Upper lobe of left lung (tissue), 6 donors: ENCODE results near the gene AGAP1. TPM values are rescaled to one million over a fixed set of nuclear protein-coding genes. Genes with fewer than 3 reads are reported as not detected.

Experiments
- ATAC-seq, 2 donors: fragments of 200-7000 bp; cut with Tn5 transposase; one replicate each; pipeline ENCODE4 v1.9.1; 2022; ENCODE audit warnings: mild to moderate bottlenecking in 2 of 2, moderate library complexity in 2 of 2; ENCODE audit not compliant: low FRiP score in 2 of 2
- DNase-seq, 2 donors: peaks; one replicate each; pipeline ENCODE4 v3.0.0-alpha.2; 2019 to 2020
- H3K27ac ChIP-seq, 4 donors: fragments of 200-600 bp; sonication (generic); one replicate each; pipeline ENCODE4 v1.5.1; 2016 to 2019
- H3K27me3 ChIP-seq, 4 donors: fragments of 200-600 bp; sonication (generic); one replicate each; pipeline ENCODE4 v1.5.1; 2017 to 2019
- H3K36me3 ChIP-seq, 4 donors: fragments of 200-600 bp; sonication (generic); one replicate each; pipeline ENCODE4 v1.5.1; 2016 to 2019
- H3K4me1 ChIP-seq, 4 donors: fragments of 200-600 bp; sonication (generic); one replicate each; pipeline ENCODE4 v1.5.1; 2018 to 2019
- H3K4me3 ChIP-seq, 4 donors: fragments of 200-600 bp; sonication (generic); one replicate each; pipeline ENCODE4 v1.5.1; 2017 to 2019; ENCODE audit warnings: mild to moderate bottlenecking in 2 of 4, moderate library complexity in 1 of 4
- H3K9me3 ChIP-seq, 4 donors: fragments of 200-600 bp; sonication (generic); one replicate each; pipeline ENCODE4 v1.5.1; 2018 to 2019
- CTCF ChIP-seq, 6 experiments: fragments of 450-650 bp in 4 of 6; fragments of 200-600 bp in 2 of 6; sonication (generic) in 2 of 6; IDR thresholded peaks; one replicate each; pipeline ENCODE4 v1.5.1; 2016 to 2019; ENCODE audit warnings: antibody characterized with exemption in 6 of 6
- EP300 ChIP-seq, 4 donors: sonication (generic); formaldehyde crosslinking; IDR thresholded peaks; one replicate each; pipeline ENCODE4 v1.5.1; 2017; ENCODE audit warnings: antibody characterized with exemption in 4 of 4, control low read depth in 2 of 4
- POLR2A ChIP-seq, 4 donors: fragments of 450-650 bp; IDR thresholded peaks; one replicate each; pipeline ENCODE4 v1.5.1; 2016 to 2017; ENCODE audit warnings: antibody characterized with exemption in 4 of 4, mild to moderate bottlenecking in 2 of 4
- POLR2AphosphoS5 ChIP-seq, 2 donors: sonication (generic); formaldehyde crosslinking; IDR thresholded peaks; one replicate each; pipeline ENCODE4 v1.5.1; 2017; ENCODE audit warnings: antibody characterized with exemption in 2 of 2
- WGBS, 2 donors: methylation state at CpG; one replicate each; pipeline ENCODE4 v1.1.5; 2017 to 2018; 5-methylcytosine and 5-hydroxymethylcytosine counted together
- total RNA-seq, 6 donors: library from RNA; depleted of rRNA in 4 of 6; stranded (reverse); fragments of >200 nt in 4 of 6; gene quantifications; one replicate each; pipeline versions ENCODE4 v1.1.0 to v1.2.1, GENCODE V29; 2016 to 2021
- donor health status: DM: no; HTN: no; CAD: no; lungs with moderate emphysema.
- donor health status: DM: no; HTN: yes; CAD: no; lungs with severe emphysema.

Gene AGAP1
- total RNA-seq, 6 donors from 2014 or later: 25.5 to 45.1 (median 30.7) TPM

- Histone ChIP-seq H3K27me3 (no peaks in the 10 kb centered on the region), H3K4me1 (peaks cover 0 to 6% (median 3%) of the 10 kb centered on the region in 4 donors), H3K36me3 (no peaks in the 10 kb centered on the region), H3K9me3 (no peaks in the 10 kb centered on the region), H3K27ac (no peak overlapping the region), H3K4me3 (no peak overlapping the region)
- WGBS, 2 donors: 85 to 86% methylated on average over 12 of the region's 12 CpGs
- ATAC-seq: no peak
- TF ChIP-seq CTCF (IDR thresholded peaks at IDR 0.05): no peak
- no peak for TF ChIP-seq POLR2AphosphoS5 (IDR thresholded peaks at IDR 0.05)
- no peak for TF ChIP-seq EP300 (IDR thresholded peaks at IDR 0.05)
- no peak for TF ChIP-seq POLR2A (IDR thresholded peaks at IDR 0.05)
- DNase-seq: no peak
Observed at GRCh38 chr2:235461763-235462414, 32.0 kb upstream of the AGAP1 start.

DNA sequence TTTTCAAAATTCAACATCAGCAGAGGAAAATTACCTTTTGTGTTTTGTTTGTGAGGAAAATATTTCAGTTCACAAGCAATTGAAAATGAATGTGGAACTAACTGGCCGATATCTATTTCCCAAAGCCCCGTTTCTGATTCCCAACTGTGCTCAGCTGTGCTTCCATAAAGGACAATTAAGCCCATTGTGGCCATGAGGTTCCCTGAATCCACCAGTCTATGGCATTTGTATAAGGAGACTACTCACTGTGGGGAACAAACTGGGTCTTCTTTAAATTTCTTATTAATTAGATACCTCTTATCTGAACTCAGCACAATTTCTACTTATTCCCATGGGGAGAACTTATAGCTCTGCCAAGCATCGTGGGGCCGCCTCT lies 31.4 kb upstream of the AGAP1 start:
- H3K27ac ChIP-seq: no peak overlapping the region
- TF ChIP-seq EP300 (IDR thresholded peaks at IDR 0.05) (no peak), POLR2A (IDR thresholded peaks at IDR 0.05) (no peak), POLR2AphosphoS5 (IDR thresholded peaks at IDR 0.05) (no peak), CTCF (IDR thresholded peaks at IDR 0.05) (no peak)
- H3K36me3 ChIP-seq: no peaks in the 10 kb centered on the region
- no peak overlapping the region for H3K4me3 ChIP-seq
- no peaks in the 10 kb centered on the region for H3K27me3 ChIP-seq
- WGBS, 2 donors: 87% methylated on average over 4 of the region's 4 CpGs
- DNase-seq (no peak), ATAC-seq (no peak)
- no peaks in the 10 kb centered on the region for H3K9me3 ChIP-seq
- H3K4me1 ChIP-seq: peaks cover 0 to 6% (median 3%) of the 10 kb centered on the region in 4 donors

DNA sequence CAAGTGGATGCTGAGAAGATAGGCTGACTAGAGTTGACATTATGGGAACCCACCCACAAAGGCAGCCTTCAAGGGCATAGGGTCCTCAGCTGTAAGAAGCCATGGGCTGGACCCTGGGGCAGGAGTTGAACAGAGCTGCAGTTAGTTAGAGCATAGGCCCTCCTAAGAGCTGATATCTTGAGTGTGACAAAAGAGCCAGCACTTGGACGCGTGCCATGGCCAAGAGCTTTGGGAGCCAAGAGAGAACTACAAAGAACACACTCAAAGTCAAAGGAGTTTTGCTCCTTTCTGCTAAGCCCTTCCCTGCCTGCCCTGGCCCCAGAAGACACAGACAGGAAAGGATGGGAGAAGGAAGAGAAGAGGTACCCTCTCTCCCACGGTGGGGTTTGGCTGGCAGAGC lies 29.9 kb upstream of the AGAP1 start:
- peaks cover 0 to 8% (median 3%) of the 10 kb centered on the region in 4 donors for H3K4me1 ChIP-seq
- H3K9me3 ChIP-seq: no peaks in the 10 kb centered on the region
- no peak overlapping the region for H3K4me3 ChIP-seq
- H3K36me3 ChIP-seq: no peaks in the 10 kb centered on the region
- WGBS, 2 donors: 25 to 47% methylated on average over 3 of the region's 3 CpGs
- no peaks in the 10 kb centered on the region for H3K27me3 ChIP-seq
- DNase-seq (peak in 1 of 2 donors; percentile 65), ATAC-seq (peak in 1 of 2 donors; percentile 37)
- TF ChIP-seq POLR2A (IDR thresholded peaks at IDR 0.05) (no peak), CTCF (IDR thresholded peaks at IDR 0.05) (no peak), POLR2AphosphoS5 (IDR thresholded peaks at IDR 0.05) (no peak), EP300 (IDR thresholded peaks at IDR 0.05) (no peak)
- no peak overlapping the region for H3K27ac ChIP-seq

DNA sequence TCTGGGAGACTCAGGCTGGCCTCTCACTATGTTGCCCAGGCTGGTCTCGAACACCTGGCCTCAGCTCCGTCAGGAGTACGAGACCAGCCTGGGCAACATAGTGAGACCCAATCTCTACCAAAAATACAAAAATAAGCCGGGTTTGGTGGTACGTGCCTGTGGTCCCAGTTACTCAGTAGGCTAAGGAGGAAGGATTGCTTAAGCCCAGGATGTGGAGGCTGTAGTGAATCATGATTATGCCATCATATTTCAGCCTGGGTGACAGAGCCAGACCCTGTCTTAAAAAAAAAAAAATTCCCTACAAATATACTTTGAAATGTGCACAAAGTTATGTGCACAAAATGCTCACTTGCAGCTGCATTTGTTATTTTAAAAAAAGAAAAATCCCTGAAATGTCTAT lies 26.3 kb upstream of the AGAP1 start:
- no peak for TF ChIP-seq POLR2AphosphoS5 (IDR thresholded peaks at IDR 0.05)
- no peak for TF ChIP-seq EP300 (IDR thresholded peaks at IDR 0.05)
- TF ChIP-seq CTCF (IDR thresholded peaks at IDR 0.05): no peak
- TF ChIP-seq POLR2A (IDR thresholded peaks at IDR 0.05): no peak

More for the DNA sequence above, 26.3 kb upstream of the AGAP1 start:
- no peaks in the 10 kb centered on the region for H3K36me3 ChIP-seq
- no peaks in the 10 kb centered on the region for H3K9me3 ChIP-seq
- DNase-seq (no peak), ATAC-seq (no peak)
- H3K27me3 ChIP-seq: no peaks in the 10 kb centered on the region
- H3K27ac ChIP-seq: no peak overlapping the region
- WGBS, 2 donors: 90 to 93% methylated on average over 5 of the region's 5 CpGs
- peaks cover 0 to 9% (median 3%) of the 10 kb centered on the region in 4 donors for H3K4me1 ChIP-seq
- no peak overlapping the region for H3K4me3 ChIP-seq
